GM18511 (cell line): ENCODE measurements around the gene KRT4.
"Not testable (repeated sequence)": the region's sequence is repeated elsewhere in the genome, so short reads cannot be mapped to it uniquely, and the experiment has no call there.

Experiments used
- ATAC-seq: cut with Tn5 transposase; IDR thresholded peaks from one replicate; pipeline ENCODE4 v1.9.1; 2021; ENCODE audit warnings: mild to moderate bottlenecking, moderate library complexity; ENCODE audit not compliant: unreplicated experiment

The KRT4 gene

DNA sequence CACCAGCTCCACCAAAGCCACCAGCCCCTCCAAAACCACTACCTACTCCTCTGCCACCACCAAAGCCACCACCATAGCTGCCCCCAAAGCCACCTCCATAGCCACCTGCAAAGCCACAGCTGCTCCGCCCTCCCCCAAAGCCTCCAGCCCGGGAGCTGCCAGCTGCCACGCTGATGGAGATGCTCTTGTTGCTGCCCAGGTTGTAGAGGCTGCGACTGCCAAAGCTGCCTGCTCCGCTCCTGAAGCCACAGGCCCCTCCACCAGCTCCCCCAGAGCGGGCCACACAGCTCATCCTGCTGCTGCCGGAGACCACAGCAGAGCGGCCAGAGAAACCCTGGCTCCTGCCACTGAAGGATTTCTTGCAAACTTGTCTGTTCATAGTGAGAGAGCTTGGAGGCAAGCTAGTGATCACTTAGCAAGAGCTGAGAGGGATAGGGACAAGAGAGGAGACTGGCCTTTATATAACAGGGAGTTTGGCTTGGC is 37.0 kb downstream of the KRT4 start, which contains the start of gene KRT76:
KRT76 (minus strand) TSS at position 433 of the 483 bp plus-strand sequence; CDS start at position 379, 54 bp downstream.
- no peak for ATAC-seq

DNA sequence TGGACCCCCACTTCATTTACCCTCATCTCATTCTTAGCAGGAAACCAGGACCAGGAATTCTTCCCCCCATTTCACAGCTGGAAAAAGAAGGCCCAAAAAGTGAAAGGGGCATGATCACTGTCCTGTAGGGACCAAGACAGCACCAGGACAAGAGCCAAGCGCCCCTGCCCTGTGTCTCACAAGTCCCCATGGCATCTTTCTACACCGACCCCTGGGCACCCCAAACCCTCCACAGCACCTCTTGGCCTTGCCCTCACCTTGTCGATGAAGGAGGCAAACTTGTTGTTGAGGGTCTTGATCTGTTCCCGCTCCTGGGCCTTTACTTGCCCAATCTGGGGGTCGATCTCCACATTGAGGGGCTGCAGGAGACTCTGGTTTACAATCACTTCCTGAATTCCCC is 37.5 kb downstream of the KRT4 start:
- no peak for ATAC-seq

DNA sequence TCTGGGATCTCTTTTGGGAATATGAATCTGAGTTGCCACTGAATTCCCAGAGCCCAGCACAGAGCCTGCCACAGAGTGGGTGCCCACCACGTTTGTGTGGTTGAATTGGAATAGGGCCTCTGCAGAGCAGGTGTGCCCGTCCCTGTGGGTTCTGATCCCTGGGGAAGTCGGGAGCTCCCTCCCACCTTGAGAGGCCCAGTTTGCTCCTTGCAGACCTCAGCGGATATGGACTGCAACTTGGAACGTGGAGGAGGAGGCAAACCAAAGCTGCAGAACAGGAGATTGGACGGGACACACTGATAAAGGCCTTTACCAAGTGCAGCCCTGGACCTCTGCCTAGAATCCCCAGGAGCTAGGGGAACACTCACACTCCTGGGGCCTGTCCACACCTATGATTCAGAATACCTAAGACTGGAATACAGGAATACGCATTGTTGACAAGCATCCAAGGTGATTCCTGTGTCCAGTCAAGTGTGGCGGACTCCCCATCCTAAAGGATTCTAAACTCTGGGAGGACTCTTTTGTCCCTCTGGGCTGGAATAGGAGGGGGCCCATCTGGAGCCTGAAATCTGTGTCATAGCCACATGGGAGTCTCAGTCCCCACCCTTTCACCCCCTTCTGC is 39.2 kb downstream of the KRT4 start:
- ATAC-seq = no peak

DNA sequence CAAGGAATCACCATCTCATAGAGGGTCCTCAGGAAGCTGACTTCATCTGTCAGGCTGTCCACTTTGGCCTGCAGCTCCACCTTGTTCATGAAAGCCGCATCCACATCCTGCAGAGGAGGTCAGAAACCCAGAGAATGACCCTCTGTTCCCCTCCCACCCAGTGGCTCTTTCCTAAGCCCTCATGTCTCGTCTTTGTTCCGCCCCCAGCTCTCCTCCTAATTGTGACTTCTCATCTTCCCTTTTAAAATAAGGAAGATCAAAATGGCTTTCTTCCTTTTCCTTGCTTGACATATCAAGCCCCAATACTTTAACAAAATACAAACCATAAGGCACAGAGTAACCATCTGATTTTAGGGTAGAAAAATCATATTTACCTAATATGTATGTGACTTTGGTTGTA is 41.1 kb downstream of the KRT4 start:
- ATAC-seq = no peak

DNA sequence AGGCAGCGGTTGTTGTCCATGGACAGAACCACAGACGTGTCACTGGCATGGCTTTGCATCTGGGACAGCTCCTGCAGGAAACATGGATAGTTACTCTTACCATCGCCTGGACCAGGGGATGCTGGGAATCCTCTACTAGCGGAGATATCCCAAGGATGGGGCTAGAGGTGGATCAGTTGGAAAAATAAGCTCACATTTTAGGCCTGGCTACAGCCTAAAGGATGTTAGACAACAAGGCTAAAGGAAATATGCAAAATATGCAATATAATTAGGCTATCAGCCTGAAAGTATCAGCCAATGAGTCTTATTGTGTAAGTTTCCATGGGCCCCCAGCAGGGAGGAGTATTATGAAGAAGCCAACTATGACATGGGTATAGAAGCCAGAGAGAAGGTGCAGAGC is 41.7 kb downstream of the KRT4 start:
- ATAC-seq = no peak

DNA sequence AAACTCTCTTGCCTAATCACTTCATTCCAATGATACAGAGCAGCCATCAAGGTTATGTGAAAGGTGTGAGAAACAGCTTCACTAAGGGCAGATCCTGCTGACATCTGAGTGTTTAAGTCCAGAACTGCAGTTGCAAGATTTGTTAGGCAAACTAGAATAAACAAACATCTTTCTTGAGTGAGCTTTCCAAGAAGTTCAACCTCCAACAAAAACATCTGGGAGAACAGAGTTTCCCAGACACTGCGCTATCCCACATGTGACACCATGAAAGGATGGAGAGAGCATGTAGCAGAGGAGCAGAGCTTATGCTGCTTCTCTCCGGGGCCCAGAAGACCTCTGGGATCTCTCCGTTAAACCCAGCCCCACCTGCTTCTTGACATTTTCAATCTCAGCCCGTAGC is 42.4 kb downstream of the KRT4 start:
- ATAC-seq = no peak

DNA sequence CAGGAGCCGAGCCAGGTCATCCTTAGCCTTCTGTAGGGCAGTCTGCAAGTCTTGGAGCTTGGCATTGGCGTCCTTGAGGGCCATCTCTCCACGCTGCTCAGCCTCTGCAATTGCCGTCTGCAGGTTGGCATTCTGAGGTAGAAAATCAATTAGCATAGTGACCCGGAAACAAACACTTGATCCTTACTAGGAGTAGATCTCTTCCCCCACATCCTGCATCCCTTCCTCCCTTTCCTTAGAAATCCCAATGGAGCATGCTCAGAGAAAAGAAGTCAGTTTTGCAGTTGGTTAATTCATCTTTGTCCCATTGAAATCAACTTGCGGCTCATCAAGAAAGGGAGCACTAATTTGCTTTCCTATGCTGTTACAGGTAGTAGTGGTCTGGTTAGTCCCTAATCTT is 42.8 kb downstream of the KRT4 start:
- ATAC-seq = no peak

DNA sequence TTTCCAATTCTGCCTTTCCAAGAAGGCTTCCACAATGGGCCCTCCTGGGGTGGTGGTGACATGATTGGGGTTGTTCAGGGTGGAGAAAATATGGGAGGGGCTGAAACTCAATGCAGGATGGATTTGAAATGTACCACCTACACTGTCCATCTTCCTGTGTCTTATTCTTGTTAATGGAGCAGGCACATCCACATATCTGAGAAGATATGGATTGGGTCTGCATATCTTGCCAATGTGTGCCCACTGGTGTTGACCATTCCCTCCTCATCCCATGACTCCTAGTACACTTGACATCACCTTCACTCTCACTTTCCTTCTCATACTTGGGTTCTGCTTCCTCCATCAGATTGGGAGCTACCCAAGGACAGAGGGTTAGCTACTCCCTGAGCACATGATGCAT is 44.0 kb downstream of the KRT4 start:
- ATAC-seq = no peak

DNA sequence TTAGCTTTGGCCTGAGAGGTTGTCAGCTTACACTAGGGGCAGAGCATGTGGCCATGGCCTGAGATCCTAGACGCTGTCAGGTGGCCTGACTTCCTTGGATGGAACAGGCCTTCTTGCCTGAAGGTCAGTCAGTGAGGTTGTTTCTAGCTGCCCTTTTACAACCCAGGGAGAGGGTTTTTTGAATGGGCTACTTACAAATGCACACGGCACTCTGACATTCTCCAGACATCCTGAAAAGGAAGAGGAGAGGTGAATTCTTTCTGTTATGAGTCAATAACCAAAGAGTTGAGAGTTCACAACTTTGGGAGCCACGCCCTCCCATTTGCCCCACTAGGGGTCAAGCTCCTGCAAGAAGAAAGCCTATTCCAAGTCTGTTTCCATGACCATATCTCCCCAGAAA is 44.6 kb downstream of the KRT4 start:
- ATAC-seq = no peak

DNA sequence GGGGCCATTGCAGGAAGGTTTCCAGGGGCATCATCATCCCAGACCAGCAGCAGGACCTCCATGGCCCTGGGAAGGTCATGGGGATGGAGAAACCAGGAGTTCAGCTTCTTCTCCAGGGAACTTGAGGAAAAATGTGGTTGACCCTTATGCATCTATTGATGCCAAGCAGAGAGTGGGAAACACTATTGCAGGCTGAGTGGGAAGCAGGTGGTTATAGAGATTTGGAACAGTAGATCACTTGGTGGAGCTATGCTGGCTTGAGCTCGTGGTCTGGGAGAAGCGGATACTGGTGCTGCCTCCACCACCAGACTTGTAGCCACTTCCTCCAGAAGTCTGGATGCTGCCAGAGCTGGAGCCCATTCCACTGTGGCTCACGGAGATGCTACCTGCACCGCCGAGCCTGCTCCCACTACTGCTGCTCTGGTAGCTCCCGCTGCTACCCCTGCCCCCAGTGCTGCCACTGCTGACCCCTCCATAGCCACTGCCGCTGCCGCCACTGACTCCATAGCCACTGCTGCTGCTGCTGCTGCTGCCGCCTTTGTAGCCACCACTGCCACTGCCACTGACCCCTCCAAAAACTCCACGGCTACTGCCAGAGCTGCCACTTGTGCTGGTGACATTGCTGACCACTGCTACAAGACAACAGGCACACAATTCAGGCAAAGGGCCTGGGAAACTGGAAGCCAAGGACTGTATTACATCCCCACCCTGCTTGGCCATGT is 45.3 kb downstream of the KRT4 start:
- no peak for ATAC-seq

DNA sequence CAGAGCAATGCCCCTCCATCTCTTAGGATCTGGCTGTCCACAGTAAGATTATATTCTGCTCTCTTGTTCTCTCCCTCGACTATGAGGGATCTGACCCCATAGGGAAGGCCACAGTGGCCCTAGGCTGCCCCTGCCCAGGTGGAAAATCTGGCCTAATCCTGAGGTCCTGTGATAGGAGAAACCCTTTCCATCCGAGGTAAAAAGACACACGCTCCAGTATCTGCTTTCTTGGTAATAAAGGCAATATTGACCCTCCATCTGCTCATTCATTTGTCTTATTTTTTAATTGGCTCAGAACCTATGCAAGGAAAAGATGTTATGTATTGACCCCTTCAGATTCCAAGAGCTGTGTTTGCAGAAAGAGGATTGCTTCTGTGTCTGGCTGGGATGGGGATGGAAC is 46.5 kb downstream of the KRT4 start:
- ATAC-seq = no peak

DNA sequence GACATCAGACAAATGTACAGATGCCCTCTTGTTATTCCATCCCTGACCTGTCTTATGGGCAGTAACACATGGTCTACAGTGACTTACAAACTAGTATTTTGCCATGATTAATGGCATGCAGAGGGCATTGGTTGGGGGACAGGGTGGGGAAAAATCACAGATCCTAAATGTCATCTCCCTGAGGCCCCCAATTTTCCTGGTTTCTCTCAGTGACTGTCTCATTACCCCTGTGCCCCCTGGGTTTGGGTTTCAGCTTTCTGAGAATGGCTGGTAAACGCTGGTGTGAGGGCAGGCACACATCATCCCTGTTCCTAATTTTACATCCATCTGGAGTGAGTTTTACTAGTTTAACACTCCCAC is 46.9 kb downstream of the KRT4 start:
- ATAC-seq = no peak

DNA sequence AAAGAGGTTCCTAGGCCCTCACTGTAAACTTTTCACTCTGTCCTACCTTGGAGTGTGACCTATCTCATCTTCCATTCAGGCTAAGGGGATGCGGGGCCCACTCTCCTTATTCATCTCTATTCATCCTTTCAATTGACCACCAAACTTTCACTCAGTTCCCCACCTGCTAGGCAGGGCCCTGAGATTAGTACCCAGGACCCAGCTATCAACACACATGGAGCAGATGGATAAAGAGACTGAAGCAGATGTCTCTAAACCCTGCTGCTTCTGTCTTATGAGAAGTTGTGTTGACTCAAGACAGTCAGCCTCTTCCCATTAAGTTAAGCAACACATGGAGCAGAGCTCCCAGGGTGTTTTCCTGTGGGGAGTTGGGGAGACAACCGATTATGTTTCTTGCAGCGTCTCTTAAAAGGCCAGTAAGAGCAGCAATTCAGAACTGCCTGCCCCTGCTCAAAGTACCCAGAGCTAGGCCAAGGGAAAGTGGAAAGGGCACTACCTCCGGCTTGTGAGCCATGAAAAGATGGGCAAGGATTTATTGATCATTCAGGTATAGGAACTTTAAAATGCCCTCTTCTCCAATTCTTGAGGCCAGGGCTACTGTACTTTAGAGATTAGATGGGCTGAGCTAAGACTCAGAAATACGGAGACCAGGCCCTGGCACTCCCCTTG is 47.4 kb downstream of the KRT4 start:
- ATAC-seq = no peak

DNA sequence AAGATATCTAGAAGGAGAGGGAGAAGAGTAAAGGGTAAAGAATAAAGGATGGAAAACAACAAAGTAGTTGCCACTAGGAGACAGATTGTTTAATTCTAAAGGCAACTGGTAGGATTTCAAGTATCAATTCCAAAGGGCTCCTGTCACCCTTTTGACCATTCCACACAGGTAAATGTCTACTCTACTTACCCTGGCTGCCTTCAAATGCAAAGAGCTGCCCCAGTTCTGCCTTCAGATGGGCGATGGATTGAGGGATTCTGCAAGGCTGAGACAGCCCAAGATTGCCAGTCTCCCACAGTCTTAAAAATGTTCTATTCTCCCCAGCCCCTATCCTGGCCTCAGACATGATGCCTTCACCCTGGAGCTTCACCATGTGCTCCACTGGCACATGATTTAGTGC is 48.2 kb downstream of the KRT4 start:
- no peak for ATAC-seq

DNA sequence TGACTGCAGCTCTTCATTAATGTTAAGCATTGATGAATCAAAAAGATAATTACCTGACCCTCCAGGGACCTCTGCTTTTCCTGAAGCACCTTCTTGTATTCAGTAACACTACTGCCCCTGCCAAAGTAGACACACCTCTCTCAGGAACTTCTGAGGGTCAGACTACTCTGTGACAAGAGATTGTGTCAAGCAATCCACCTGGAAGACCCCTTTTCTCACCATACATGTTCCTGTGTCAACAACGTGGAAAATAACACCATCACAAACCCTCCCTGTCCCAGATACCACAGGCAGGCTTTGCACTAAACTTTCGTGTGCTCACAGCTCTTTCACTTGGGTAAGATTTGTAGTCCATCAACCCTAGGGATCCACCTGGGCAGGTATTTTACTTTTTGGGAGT is 49.9 kb downstream of the KRT4 start:
- no peak for ATAC-seq

DNA sequence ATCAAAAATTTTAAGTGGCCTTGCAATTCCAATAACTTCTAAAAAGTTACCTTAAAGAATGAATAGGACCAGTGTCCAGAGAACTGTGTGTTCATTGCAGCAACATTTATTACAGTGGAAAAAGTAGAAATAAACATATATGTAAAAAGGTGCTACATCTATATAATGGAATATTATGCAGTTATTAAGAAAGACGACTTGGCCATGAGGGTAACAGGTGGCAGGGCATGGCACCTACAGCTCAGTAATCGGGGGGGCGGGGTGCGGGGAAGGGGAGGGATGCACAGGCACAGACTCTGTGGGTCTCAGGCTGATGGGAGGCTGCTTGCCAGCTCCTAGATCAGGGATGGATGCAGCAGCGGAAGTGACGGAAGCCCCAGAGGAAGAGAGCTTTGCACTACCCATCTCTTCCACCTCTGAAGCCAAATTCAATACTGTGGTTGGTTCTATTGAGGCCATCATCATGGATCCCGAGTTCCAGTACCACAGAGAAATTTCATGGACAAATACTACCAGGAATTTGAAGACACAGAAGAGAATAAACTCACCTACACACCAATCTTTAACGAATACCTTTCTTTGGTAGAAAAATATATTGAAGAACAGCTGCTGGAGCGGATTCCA is 50.8 kb downstream of the KRT4 start:
- ATAC-seq = no peak

DNA sequence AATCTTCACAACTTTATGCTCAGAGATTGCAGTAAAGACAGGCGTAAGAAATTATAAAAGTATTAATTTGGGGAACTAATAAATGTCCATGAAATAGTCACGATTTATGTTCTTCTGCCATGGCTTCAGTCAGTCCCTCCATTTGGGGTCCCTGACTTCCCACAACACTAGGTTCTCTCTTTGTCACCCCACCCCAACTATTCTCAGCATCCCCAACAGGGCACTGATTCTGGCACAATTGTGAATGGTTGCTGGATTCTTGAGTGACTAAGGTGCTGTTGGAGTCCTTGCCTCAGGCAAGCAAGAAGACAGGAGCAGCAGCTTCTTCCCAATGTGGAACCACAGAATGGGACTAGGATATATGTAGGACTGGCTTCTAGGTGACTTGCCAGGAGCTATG is 52.1 kb downstream of the KRT4 start:
- no peak for ATAC-seq

DNA sequence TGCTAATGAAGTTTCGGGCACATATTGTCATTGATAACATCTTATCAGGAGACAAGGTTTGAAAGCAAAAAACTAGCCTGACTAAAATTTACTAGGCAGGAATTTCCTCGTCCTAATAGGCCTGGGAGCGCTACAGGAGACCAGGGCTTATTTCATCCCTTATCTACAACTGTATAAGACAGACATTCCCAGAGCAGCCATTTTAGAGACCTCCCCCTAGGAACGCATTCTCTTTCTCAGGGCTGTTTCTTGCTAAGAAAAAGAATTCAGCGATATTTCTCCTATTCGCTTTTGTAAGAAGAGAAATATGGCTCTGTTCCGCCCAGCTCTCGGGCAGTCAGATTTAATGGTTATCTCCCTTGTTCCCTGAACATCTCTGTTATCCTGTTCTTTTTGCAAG is 52.7 kb downstream of the KRT4 start:
- ATAC-seq = not testable (repeated sequence)

DNA sequence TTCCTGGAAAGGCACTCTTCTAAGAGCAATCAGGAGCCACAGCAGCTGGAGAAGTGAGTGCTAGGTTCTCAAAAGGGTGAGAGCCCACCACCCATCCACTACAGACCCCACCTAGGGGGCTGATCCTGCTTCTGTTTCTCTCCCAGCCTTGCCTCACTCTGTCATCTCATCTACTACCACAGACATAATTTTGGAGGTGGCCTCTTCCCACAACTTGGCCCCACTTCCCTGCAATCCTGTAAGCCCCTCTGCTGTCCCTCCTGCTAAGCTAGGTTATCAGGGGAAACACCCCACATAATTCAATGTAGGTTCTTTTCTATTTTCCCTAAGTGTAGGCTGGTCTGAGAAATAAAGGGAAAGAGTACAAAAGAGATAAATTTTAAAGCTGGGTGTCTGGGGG is 53.3 kb downstream of the KRT4 start:
- ATAC-seq = no peak

DNA sequence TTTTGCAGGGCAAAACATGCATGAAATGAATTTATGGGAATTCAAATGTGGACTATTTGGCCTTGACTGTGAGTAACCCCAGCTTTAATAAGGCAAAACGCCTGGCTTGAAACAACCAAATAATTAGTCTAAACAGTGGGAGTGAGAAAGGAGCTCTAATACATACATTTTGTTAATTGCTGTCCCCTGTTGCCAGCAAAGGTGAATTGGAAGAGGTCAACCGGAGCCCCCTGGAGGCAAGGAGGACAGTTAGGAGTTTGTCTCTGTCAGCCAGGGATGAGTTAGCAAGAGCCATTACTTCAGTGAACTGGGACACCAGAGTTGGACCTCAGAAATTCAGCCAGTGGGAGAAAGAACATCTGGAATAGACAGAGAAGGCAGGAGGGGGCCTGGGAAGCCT is 54.2 kb downstream of the KRT4 start:
- ATAC-seq = no peak

DNA sequence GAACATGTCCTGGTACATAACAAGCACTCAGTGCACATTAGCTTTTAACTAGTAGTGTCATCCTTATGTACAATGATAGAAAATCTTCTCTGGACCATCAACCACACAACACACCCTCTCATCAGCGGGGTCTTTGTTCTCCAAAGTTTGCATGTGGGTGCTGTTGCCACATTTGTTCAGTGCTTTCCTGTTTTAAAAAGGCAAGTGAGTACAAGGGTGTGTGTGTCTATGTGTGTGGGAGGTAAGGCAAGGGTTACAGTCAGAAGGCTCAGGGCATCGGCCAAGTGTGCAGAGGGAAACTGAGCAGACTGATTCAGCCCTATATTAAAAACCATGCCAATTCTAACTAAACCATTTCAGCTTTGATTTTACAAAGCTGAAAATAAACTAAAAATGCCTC is 54.7 kb downstream of the KRT4 start:
- ATAC-seq = no peak
